ENCODE measurements around the gene B9D1.

Gene B9D1

DNA sequence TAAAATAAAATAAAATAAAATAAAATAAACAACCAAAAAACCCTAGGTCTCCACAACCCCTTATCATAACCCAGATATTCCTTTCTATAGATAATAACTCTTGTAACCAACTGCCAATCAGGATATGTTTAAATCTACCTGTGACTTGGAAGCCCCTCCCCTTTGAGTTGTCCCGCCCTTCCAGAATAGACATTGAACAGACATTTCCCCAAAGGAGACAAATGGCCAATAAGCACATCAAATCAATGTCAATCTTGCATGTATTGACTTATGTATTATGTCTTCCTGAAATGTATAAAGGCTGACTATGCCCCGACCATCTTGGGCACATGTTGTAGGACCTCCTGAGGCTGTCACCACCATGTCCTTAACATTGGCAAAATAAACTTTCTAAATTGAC is 14.3 kb upstream of the B9D1 start:
- DNase-seq (ENCODE audit: low read depth) = no peak

DNA sequence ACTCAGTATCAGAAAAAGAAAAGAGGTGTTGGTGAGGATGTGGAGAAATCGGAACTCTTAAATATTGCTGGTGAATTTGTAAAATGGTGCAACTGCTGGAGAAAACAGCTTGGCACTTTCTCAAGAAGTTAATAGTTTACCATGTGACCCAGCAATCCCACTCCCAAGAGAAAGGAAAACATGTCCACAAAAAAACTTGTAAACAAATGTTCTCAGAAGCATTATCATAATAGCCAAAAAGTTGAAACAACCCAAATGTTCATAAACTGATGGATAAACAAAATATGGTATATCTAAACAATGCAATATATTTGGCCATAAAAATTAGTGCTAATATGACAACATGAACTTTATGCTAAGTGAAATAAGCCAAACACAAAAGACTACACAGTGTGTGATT is 13.2 kb upstream of the B9D1 start:
- DNase-seq (ENCODE audit: low read depth) = no peak

DNA sequence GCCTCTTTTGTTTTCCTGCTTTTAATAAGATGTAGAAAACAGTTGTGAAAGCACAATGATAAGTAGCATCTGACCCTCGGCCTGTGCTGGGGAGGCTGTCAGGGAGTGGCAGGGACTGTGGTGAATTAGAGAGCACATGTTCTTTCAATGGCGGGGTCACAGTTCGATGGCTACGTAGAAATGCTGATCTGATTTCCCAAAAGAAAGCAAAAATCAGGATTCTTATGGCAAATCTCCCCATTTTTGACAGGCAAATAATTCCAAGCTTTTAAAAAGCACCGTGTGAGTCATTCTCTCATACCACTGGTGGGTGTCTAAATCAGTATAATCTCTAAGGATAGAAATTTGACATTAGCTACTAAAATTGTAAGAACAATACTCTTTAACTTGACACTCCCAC is 11.6 kb upstream of the B9D1 start:
- DNase-seq (ENCODE audit: low read depth) = no peak

DNA sequence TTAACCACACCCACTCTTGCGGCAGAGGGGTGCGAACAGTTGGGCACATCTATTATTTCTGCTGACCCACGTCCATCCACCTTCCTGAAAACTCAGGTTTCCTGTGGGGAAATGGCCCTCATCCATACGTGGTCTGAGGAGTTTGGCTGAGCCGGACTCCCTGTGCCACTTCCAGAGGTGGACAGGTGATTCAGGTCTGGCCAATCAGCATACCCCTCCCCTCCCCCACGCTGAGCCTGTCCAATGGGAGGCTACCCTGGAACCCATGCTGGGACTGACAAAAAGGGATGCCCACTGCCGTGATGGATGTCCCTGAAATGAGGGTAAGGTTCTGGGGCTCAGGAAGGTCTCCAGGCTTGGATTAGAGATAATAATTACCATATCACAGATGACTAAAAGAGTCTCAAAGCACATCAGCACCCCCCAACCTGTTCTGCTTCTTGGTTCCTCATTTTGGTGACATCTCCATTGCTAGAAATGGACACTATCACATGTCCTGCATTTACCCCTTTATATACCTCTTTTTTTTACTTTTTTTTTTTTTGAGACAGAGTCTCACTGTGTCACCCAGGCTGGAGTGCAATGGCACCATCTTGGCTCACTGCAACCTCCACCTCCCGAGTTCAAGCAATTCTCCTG is 10.5 kb upstream of the B9D1 start:
- DNase-seq (ENCODE audit: low read depth) = no peak

DNA sequence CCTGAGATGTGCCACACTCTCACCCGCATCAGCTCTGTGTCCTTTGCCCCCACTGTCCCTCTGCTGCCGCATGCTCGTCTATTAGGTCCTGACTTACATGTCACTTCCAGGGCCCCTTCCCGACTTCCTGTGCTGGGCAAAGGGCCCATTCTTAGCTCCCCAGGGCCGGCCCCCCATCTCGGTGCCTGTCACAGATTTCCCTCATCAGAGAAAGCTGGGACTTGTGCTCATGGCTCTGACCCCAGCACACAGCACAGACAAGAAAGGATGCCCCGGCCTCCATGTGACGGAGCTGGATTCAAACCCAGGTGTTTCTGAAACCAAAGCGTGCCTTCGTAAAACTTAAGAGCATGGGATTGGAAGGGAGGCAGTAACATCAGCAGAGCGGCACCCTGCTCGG is 9.9 kb upstream of the B9D1 start:
- no peak for DNase-seq (ENCODE audit: low read depth)

DNA sequence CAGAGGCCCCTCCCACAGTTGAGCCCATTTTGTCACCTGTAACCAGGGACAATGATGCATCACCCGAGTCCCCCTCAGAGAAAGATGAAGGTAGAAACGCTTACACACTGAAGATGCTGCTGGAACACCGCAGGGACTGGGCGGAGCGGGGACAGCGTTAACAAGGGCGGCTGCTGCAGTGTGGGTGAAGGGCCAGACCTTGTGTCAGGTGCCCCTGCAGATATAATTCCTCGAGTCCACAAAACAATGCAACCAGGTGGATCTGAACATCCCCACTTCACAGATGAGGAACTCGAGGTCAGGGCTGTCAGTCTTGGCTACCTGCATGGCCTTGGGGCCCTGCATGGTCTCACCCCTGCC is 9.5 kb upstream of the B9D1 start:
- no peak for DNase-seq (ENCODE audit: low read depth)

DNA sequence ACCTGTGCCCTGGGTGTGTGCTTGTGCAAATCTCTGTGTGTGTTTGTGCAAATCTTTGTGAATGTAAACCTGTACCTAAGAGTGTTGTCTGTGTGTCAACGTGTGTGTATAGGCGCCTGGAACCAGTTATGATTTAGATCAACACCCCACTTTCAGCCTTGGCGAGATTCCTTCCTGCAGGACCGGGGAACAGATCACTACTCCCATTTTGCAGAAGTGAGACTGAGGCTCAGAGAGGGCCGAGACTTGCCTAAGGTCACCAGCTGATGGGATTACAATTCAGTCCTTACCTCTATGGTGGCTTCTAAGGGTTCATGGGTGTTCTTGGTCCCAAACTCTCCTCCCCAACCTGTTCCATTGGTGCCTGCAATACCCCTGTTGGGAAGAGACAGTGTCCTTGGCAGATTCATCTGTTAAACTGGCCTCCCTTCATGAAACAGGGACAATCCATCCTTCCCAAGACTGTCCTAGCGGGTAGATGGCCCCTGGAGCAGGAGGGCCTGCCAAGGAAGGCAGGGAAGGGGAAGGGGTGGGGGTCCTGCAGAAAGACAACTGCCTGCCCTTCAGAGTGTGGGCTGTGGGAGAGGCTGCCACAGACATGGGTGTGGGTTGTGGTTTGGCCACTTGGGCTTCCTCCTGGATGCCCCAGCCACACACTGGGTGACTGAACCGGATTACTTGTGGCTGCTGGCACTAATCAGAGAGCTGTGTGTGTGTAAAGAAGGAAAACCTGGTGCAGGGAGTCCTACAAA is 8.9 kb upstream of the B9D1 start:
- no peak for DNase-seq (ENCODE audit: low read depth)

DNA sequence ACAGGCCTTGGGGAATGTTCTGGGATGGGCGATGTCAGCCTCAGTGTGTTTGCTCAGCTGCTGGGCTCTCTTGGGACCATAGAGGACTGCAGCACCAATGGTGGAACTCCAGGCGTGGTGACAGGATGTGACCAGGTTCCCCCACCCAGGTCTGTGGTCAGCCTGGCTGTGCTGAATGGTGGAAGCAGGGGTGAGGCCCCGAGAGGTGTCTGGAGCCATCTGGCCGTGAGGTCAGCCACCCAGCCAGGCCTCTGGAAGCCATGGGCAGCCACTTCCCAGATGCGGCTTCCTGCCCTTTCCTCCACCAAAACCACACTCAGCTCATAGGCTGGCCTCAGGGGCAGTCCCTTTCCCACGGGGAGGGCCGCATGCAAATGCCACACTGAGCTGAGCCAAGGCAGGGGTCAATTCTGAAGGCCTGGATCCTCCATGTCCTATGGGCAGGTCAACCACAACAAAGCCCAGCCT is 8.0 kb upstream of the B9D1 start:
- no peak for DNase-seq (ENCODE audit: low read depth)

DNA sequence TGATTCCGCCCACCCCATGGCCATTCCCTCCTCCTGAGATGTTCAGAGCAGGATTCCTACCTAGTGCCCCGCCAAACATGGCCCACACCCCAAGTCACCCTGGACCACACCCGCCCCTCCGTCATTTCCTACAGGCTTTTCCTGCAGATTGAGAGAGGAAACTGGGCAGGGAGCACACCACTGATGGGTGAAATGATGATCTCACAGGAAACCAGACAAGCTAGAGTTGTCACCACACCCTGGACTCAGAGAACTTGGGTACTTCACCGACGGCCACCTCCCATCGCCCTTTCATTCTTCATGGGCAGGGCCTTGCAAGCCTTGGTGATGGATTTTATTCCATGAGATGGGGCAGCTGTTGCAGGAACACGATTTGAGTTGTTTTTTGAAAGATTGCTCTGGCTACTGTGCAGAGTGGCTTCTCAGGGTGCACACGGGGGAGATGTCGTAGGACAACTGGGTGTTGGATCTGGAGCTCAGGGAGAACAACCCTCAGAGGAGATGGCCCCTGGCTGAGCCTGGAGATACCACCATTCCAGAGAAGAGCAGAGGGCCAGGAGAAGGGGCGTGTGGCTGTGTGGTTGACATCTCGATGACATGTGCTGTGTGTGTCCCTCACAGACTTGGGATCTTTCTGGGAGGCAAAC is 7.4 kb upstream of the B9D1 start:
- no peak for DNase-seq (ENCODE audit: low read depth)

DNA sequence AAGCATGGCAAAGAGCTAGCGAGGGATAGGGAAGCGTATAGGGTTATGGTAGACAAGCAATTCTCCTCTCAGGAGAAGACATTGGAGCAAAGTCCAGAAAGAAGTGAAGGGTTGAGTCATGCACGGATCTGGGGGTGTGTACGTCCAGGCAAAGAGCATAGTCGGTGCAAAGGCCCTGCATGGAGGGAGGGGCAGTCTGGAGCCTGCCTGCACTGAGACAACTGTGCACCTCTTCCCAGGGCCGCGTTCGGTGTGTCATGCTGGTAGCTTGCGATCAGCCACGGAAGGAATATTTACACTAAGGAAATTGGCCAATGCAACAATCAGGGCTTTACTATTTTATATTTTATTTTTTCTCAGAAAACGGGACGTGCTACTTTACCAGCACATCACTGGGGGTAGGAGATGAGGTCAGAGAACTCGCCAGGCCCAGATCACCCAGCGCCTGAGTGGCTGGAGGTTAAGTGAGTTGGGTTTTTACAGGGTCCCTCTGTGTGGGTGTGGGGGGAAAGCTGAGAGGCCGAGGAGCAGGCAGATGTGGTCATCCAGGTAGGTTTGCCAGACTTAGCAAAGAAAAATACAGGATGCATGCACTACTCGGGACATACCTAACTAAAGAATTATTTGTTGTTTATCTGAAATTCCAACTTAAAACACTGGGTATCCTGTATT is 6.7 kb upstream of the B9D1 start:
- no peak for DNase-seq (ENCODE audit: low read depth)

DNA sequence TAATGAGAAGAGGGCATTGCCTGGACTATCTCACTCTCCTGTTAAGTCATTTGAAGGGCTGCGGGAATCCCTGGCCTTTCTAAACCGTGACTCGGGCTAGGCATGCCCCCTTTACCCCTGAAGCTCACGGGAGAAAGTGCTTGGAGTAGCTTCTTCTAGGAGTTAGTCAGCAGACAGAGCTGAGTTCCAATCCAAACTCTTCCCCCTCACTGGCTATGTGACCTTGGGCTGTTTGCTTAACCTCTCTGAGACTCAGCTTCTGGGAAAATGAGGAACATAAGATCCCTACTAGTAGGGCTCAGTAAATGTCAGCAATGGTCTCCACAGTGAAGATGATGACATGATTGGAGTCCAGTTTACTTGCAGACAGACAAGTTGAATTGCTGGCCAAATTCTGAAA is 5.7 kb upstream of the B9D1 start:
- no peak for DNase-seq (ENCODE audit: low read depth)

DNA sequence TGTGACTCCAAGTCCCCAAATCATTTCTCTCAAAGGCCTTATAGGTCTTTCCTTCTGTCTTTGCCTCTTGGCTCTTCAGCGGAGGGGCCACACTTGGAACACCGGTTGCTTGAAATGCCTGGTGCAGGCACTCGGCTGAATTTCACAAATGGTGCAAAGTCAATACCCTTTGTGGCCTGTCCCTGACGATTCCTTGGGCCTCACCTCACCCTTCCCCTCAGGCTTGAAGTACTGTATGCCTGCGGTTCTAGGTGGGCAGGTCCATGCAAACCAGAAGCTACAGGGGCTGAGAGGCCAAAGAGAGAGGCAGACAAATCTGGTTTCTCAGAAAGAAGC is 4.1 kb upstream of the B9D1 start:
- DNase-seq (ENCODE audit: low read depth) = no peak

DNA sequence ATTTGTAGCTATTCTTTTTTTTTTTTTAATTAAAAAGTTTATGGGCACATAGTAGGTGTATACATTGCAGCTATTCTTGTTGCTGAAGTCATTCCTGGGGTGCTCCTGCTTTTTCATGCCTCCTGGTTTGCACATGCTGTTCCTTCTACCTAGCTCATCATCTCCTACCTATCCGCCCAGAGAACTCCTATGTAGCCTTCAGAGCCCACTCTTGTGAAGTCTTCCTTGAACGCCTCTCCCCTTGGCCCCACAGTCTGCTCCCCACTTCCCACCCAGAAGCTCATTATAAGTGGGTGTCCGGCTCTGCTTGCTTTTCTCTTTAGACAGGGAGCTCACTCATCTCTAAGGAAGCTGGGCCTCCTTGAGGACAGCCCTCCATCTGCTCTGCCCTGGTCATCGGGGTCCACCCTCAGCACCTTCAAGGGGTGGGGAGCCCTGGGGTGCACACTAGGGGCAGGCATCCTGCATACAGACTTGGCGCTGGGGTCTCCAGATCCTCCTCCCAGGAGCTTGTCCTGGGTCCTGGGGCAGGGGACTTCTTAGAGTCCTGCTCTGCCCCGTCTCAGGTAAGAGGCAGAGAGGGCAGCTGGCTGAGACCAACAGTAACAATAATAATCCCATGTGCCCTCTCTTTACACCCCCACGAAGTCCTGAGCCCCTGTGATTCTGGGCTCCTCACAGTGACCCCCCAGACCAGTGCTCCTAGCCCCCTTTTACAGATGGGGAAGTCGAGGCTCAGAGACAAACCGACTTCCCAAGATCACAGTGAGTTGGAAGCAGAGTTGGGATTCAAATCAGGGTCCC is 3.5 kb upstream of the B9D1 start:
- DNase-seq (ENCODE audit: low read depth) = no peak

DNA sequence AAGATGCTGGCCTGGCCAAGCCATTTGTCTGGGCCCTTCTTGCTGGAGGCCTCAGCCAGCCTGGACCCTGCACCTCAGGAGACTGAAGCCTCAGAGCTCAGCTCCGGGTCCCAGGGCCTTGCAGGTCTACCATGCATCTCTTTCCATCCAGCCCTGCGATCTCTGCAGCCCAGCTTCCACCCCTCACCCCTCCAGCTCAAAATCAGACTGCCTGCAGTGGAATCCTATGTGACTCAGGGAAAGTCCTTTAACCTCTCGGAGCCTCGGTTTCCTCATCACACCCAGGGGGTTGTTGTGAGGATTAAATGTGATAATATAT is 2.9 kb upstream of the B9D1 start:
- no peak for DNase-seq (ENCODE audit: low read depth)

DNA sequence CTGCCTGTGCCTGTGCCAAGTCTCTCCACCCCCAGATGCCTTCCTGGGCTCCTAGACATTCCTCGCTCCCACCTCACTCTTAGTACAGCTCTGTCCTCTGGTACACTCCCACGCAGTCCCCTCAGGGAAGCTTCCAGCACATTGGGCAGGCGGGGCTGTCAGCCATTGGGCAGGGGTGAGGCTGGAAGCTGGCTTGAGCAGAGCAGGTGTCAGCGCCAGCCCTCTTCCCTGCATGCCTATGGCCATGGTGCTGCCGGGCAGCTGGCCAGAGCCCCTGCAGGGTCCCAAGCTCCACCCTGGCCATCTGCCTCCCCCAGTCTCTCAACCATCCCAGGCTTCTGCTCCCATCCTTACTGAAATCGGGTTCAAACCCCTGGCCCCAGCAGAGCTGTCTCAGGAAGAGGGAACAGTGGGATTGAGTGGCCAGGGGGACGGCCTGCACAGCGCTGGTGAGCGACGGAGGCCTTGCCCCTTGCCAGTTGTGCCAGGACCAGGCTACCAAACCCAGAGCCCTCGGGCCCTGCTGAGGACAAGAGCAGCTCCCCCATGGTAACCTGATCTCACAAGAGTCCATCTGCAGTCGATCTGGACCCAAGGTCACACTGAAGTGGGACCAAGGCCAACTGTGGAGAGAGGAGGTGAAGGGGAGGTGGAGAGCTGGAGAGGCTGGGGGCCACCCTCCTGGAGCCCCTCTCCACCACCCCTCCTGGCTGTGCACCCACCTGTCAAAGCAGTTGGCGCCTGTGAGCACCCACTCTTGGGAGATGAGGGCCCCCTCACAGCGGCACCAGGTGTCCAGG is 2.4 kb upstream of the B9D1 start:
- no peak for DNase-seq (ENCODE audit: low read depth)

DNA sequence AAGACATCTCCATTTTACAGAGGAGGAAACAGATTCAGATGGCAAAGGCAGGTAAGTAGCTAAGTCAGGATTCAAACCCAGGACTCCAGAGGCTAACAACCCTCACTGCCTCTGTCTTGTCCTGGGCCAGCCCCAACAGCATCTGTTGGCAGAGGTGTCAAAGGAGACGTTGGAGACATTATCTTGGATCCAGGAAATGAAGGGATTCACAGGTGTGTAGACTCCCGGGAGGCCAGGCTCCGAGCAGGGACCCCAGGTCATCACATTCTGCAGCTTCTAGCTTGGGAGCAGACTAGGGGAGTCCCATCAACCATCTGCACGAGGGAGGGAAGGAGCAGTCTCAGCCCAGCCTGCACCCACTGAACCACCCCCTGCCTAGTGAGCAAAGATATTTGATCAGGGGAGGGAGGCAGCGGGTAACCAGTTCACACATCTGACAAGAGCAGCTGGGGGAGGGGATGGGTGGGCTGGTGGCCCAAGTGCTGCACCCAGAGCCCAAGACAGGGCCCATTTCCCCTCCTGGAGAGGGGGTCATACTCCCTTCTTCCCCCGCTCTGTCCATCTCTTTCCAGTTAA is 1.0 kb upstream of the B9D1 start:
- DNase-seq (ENCODE audit: low read depth) = no peak

DNA sequence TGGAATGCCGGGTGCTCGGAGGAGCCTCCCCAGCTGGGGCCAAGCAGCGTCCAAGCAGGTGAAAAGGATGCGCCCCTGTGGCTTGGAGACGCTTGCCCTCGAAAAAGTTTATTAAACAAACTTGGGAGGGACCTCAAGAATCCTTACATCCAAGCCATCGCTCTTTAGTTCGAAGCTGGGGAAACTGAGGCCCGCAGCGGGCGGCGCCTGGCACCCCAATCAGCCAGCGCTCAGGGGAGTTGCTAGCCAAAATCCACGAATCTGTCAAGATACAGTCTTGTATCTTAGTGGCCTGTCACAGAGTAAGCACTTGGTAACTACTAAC is 553 bp upstream of the B9D1 start:
- DNase-seq (ENCODE audit: low read depth) = no peak

DNA sequence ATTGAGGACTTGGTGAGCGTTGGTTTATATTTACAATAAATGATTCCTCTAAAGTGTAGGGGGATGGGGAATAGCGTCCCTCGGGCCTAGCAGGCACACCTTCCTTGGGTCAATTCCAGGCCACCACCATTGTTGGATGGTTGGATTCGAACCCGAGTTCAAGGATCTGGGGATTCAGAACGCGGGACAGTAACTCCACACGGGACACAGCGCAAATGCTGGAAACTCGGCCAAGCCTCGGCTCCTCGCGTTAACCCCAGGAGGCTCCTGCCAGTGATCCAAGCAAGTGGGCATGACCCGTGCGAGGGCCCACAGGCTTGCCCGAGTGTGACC is 613 bp downstream of the B9D1 start:
- no peak for DNase-seq (ENCODE audit: low read depth)

DNA sequence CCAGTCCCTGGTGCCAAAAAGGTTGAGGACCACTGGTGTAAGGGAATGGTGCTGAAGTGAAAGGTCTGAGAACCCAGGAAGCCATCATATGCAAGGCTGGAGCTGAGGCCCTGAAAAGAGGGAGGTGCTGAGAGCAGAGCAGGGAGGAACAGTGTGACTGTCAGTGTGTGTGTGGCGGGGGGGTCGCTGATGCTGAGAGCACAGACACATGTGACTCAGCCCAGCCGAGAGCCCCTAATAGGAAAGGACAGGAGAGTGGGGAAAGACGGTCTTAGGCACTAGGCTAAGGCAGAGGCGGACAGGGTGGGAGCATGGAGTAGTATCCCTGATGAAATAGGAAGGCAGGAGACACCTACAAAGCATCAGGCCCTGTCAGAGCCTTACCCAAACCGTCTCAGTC is 1.2 kb downstream of the B9D1 start:
- no peak for DNase-seq (ENCODE audit: low read depth)

DNA sequence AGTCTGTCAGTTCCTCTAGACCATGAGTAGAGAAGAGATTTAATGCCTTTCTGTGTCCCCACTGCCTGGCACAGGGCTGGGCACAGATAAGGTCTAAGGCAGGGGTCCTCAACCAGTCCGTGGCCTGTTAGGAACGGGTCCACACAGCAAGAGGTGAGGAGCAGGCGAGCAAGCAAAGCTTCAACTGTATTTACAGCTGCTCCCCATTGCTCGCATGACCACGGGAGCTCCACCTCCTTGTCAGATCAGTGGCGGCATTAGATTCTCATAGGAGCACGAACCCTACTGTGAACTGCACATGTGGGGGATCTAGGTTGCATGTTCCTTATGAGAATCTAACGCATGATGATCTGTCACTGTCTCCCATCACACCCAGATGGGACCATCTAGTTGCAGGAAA is 1.8 kb downstream of the B9D1 start:
- DNase-seq (ENCODE audit: low read depth) = no peak

DNA sequence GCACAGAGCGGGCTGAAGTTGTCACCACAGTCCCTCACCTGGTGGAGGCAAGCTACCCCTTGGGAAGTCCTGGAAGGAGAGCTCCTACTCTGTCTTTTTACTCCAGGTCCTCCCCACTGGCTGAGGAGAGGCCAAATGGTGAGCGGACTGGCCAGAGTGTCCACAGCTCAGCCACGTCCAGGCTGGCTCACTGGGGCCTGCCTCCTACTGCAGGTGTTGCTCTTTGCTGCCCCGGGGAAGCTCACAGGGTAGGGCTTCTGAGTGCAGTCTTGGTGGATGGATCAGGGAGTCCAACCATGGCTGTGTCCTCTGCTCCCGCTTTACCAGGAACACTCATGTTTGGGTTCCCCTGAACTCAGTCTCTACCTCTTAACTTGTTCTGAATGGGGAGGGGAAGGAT is 2.7 kb downstream of the B9D1 start:
- DNase-seq (ENCODE audit: low read depth) = no peak

DNA sequence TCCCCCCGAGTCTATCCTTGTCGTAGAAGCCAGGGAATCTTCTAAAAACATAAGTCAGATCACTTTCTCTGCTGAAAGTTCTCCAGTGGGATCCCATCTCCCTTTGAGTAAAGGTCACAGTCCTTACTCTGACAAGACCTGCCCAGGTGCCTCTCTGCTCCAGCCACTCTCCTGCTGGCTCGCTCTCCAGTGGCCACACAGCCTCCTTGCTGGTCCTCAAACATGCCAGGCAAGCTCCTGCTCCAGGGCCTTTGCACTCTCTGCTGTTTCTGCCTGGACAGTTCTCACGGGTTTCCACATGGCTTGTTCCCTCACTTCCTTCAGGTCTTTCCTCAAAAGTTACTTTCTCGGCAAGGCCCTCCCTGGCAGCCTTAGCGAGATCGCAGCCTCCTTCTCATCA is 3.4 kb downstream of the B9D1 start:
- no peak for DNase-seq (ENCODE audit: low read depth)
